NCI-H128 (cell line): ENCODE results near the gene BICC1.

ENCODE experiments used
- DNase-seq: peaks from one replicate; lab custom pipeline; 2025; ENCODE audit not compliant: unreplicated experiment; lab: John Stamatoyannopoulos, UW

BICC1 gene

GRCh38 chr10:58813573-58813972, 300.9 kb downstream of the BICC1 start:
- no peak for DNase-seq

GRCh38 chr10:58817201-58817846, 304.7 kb downstream of the BICC1 start:
- no peak for DNase-seq

- DNase-seq: no peak
These were observed 306.2 kb downstream of the BICC1 start for GRCh38 chr10:58818900-58819299.

GRCh38 chr10:58820386-58820785, 307.7 kb downstream of the BICC1 start:
- DNase-seq: no peak

- DNase-seq: no peak
These were observed 308.4 kb downstream of the BICC1 start for GRCh38 chr10:58820861-58821751.

GRCh38 chr10:58821752-58822056, 309.0 kb downstream of the BICC1 start:
- no peak for DNase-seq

GRCh38 chr10:58823983-58824382, 311.3 kb downstream of the BICC1 start:
- no peak for DNase-seq

GRCh38 chr10:58824396-58824795, 311.7 kb downstream of the BICC1 start:
- DNase-seq: no peak

GRCh38 chr10:58826694-58827093, 314.0 kb downstream of the BICC1 start:
- no peak for DNase-seq

- no peak for DNase-seq
These were observed 314.7 kb downstream of the BICC1 start for GRCh38 chr10:58827381-58827780.

GRCh38 chr10:58829839-58830238, 317.2 kb downstream of the BICC1 start:
- DNase-seq: no peak

- DNase-seq: no peak
These were observed 318.0 kb downstream of the BICC1 start for GRCh38 chr10:58830697-58831096.

GRCh38 chr10:58833771-58834561, 321.3 kb downstream of the BICC1 start:
- DNase-seq: no peak

GRCh38 chr10:58836176-58836700, 323.6 kb downstream of the BICC1 start:
- no peak for DNase-seq

GRCh38 chr10:58836991-58837575, 324.4 kb downstream of the BICC1 start:
- no peak for DNase-seq

GRCh38 chr10:58837826-58838225, 325.2 kb downstream of the BICC1 start:
- no peak for DNase-seq

GRCh38 chr10:58838561-58839208, 326.0 kb downstream of the BICC1 start:
- DNase-seq: no peak

GRCh38 chr10:58839771-58840170, 327.1 kb downstream of the BICC1 start:
- DNase-seq: no peak

GRCh38 chr10:58840840-58841435, 328.3 kb downstream of the BICC1 start:
- no peak for DNase-seq

- no peak for DNase-seq
These were observed 330.2 kb downstream of the BICC1 start for GRCh38 chr10:58842860-58843376.
